Activated CD4-positive, alpha-beta T cell treated with anti-CD3 and anti-CD28 coated beads, Interleukin-2, Interleukin-4, amounts not matched to agents 100 ng/mL and 50 ng/mL, durations not matched to agents 16 hours and 8 hours (primary cell): ENCODE data around the gene CNDP1.
"Not testable (repeated sequence)": the region's sequence is repeated elsewhere in the genome, so short reads cannot be mapped to it uniquely, and the experiment has no call there.

ENCODE experiments used
- DNase-seq: peaks from one replicate; pipeline ENCODE4 v3.0.0-alpha.2; 2020; ENCODE audit warnings: low spot score

Gene CNDP1

GRCh38 chr18:74546751-74547530, 12.6 kb downstream of the CNDP1 start:
- no peak for DNase-seq

GRCh38 chr18:74547860-74548259, 13.6 kb downstream of the CNDP1 start:
- DNase-seq, result no peak

- no peak for DNase-seq
Observed at GRCh38 chr18:74549591-74550104, 15.3 kb downstream of the CNDP1 start.

GRCh38 chr18:74550886-74551285, 16.6 kb downstream of the CNDP1 start:
- DNase-seq, result no peak

GRCh38 chr18:74551452-74551851, 17.2 kb downstream of the CNDP1 start:
- DNase-seq, result no peak

GRCh38 chr18:74551936-74552555, 17.7 kb downstream of the CNDP1 start:
- DNase-seq, result peak; percentile 80

- DNase-seq, result no peak
Observed at GRCh38 chr18:74556126-74556525, 21.8 kb downstream of the CNDP1 start.

GRCh38 chr18:74558096-74558495, 23.8 kb downstream of the CNDP1 start:
- DNase-seq, result no peak

- no peak for DNase-seq
Observed at GRCh38 chr18:74562131-74562730, 27.9 kb downstream of the CNDP1 start.

GRCh38 chr18:74562775-74563174, 28.5 kb downstream of the CNDP1 start:
- DNase-seq, result no peak

GRCh38 chr18:74563999-74564398, 29.7 kb downstream of the CNDP1 start:
- no peak for DNase-seq

GRCh38 chr18:74565164-74565563, 30.9 kb downstream of the CNDP1 start:
- DNase-seq, result not testable (repeated sequence)

GRCh38 chr18:74565993-74566392, 31.7 kb downstream of the CNDP1 start:
- DNase-seq, result not testable (repeated sequence)

GRCh38 chr18:74567822-74568221, 33.5 kb downstream of the CNDP1 start:
- no peak for DNase-seq

GRCh38 chr18:74569401-74569800, 35.1 kb downstream of the CNDP1 start:
- no peak for DNase-seq

GRCh38 chr18:74570266-74570665, 36.0 kb downstream of the CNDP1 start:
- DNase-seq, result no peak

- no peak for DNase-seq
Observed at GRCh38 chr18:74571895-74572680, 37.8 kb downstream of the CNDP1 start.

GRCh38 chr18:74573053-74573452, 38.8 kb downstream of the CNDP1 start:
- no peak for DNase-seq

GRCh38 chr18:74574916-74575315, 40.6 kb downstream of the CNDP1 start:
- no peak for DNase-seq

GRCh38 chr18:74577019-74577418, 42.7 kb downstream of the CNDP1 start:
- DNase-seq, result no peak

- DNase-seq, result no peak
Observed at GRCh38 chr18:74579496-74580065, 45.3 kb downstream of the CNDP1 start.

GRCh38 chr18:74582642-74583041, 48.3 kb downstream of the CNDP1 start:
- DNase-seq, result no peak
